PC-9 (cell line): ENCODE results near the gene TCEA2.

Experiments used
- CTCF ChIP-seq: fragments of 200-600 bp; sonication (generic); conservative IDR thresholded peaks from 2 replicates; pipeline ENCODE4 v1.6.1; 2017; ENCODE audit warnings: mixed run types, antibody characterized with exemption, mild to moderate bottlenecking, moderate library complexity
- EZH2 ChIP-seq: fragments of 200-600 bp; sonication (generic); IDR thresholded peaks from 2 replicates; pipeline ENCODE4 v1.8.0; 2017; ENCODE audit warnings: antibody characterized with exemption, low read depth

GRCh38 chr20:64077094-64077493, 14.1 kb downstream of the TCEA2 start:
- TF ChIP-seq CTCF (no peak), EZH2 (no peak)
